K562 (cell line): ENCODE results near the gene SDF4. TPM values are rescaled to one million over a fixed set of nuclear protein-coding genes. Genes with fewer than 3 reads are reported as not detected.

Source experiments
- CBX1 ChIP-seq: sonication (generic); IDR thresholded peaks from 2 replicates; pipeline ENCODE4 v1.6.1; 2016; ENCODE audit warnings: antibody characterized with exemption, low read depth, mild to moderate bottlenecking
- ELF1 ChIP-seq: fragments of 200-800 bp; sonication (Bioruptor generic); IDR thresholded peaks from 2 replicates; pipeline ENCODE4 v1.6.1; 2016; ENCODE audit warnings: missing genetic modification characterization, missing compliant biosample characterization
- GATAD2B ChIP-seq: fragments of 450-650 bp; IDR thresholded peaks from 2 replicates; pipeline ENCODE4 v1.6.1; 2017; ENCODE audit warnings: mild to moderate bottlenecking, borderline replicate concordance
- KLF13 ChIP-seq: fragments of 450-650 bp; IDR thresholded peaks from 2 replicates; pipeline ENCODE4 v1.6.1; 2016; ENCODE audit warnings: missing genetic modification characterization, low read depth, mild to moderate bottlenecking, missing compliant biosample characterization, moderate library complexity, borderline replicate concordance
- MCM3 ChIP-seq: fragments of 450-650 bp; IDR thresholded peaks from 2 replicates; pipeline ENCODE4 v1.6.1; 2016
- MGA ChIP-seq: fragments of 450-650 bp; IDR thresholded peaks from 2 replicates; pipeline ENCODE4 v1.6.1; 2016; ENCODE audit warnings: mild to moderate bottlenecking, moderate library complexity
- MLX ChIP-seq, 2 experiments: fragments of 450-650 bp in 1 of 2; sonication (generic) in 1 of 2; formaldehyde crosslinking; conservative IDR thresholded peaks; 2 replicates each; pipeline versions ENCODE4 v1.4.0 to v1.8.1; 2020 to 2022; ENCODE audit warnings: mild to moderate bottlenecking in 1 of 2, missing genetic modification reagents in 1 of 2
- MYBL2 ChIP-seq, 2 experiments: fragments of 450-650 bp in 1 of 2; sonication (generic) in 1 of 2; formaldehyde crosslinking in 1 of 2; IDR thresholded peaks; 2 replicates each; pipeline versions ENCODE4 v1.6.1 to v1.8.1; 2017 to 2022; ENCODE audit warnings: borderline replicate concordance in 1 of 2, inconsistent platforms in 1 of 2, low read depth in 1 of 2, mild to moderate bottlenecking in 1 of 2, missing genetic modification reagents in 1 of 2, moderate library complexity in 1 of 2
- RBM34 ChIP-seq: fragments of 200-400 bp; formaldehyde crosslinking; IDR thresholded peaks from 2 replicates; pipeline ENCODE4 v1.6.1; 2018; ENCODE audit warnings: low read length, borderline replicate concordance; ENCODE audit not compliant: insufficient read depth
- SP1 ChIP-seq: sonication (generic); formaldehyde crosslinking; IDR thresholded peaks from 2 replicates; pipeline ENCODE4 v1.8.1; 2022; ENCODE audit warnings: mild to moderate bottlenecking, missing genetic modification reagents
- SRSF9 ChIP-seq: fragments of 200-400 bp; formaldehyde crosslinking; IDR thresholded peaks from 2 replicates; pipeline ENCODE4 v1.6.1; 2017; ENCODE audit warnings: low read depth, low read length, borderline replicate concordance
- ZBTB17 ChIP-seq: fragments of 450-650 bp; formaldehyde crosslinking; IDR thresholded peaks from 2 replicates; pipeline ENCODE4 v1.4.0; 2020; ENCODE audit warnings: mild to moderate bottlenecking
- polyA plus RNA-seq, 8 experiments: library from polyadenylated mRNA; depleted of rRNA in 4 of 8; stranded (reverse) in 5 of 8; unstranded in 3 of 8; fragments of >200 nt; fragmentation: Nextera tagmentation in 2 of 8; fragmentation: Illumina TruSeq in 1 of 8; extraction: Ambion mirVana in 2 of 8; extraction: Trizol in 1 of 8; gene quantifications; 2 replicates each; pipeline versions ENCODE4 v1.2.1 to v1.2.3, GENCODE V29; 2011 to 2014; ENCODE audit warnings: inconsistent platforms in 1 of 8, missing spikeins in 1 of 8
- total RNA-seq, 7 experiments: library from RNA; depleted of rRNA in 6 of 7; stranded (reverse); fragments of >200 nt in 6 of 7; fragmentation: Illumina TruSeq in 2 of 7; extraction: Trizol in 2 of 7; gene quantifications; 2 replicates each; pipeline versions ENCODE4 v1.2.1 to v1.2.3, GENCODE V29; 2011 to 2021; ENCODE audit warnings: low replicate concordance in 1 of 7

The SDF4 gene
- total and polyA plus RNA-seq, 9 of the 15 experiments (the other 6 are each of a cell fraction or from before 2014, with no cell fraction given), result 0.35 to 160 (median 65.2) TPM

- TF ChIP-seq KLF13 (tag) (0 out of 2 replicates have a peak, but pooled peaks have one; percentile 53), MYBL2 (IDR thresholded peaks at IDR 0.05; ENCODE audit: low read depth) (no peak), MYBL2 (CRISPR knock-in tag; IDR thresholded peaks at IDR 0.05; ENCODE audit: borderline replicate concordance) (no peak), MLX (CRISPR knock-in tag; conservative IDR thresholded peaks at IDR 0.05) (0 out of 4 replicates have a peak, but pooled peaks of 1 of the 2 experiments have one; percentile 37), ELF1 (tag) (peak; percentile 100), MGA (peak; percentile 54), ZBTB17 (CRISPR knock-in tag) (peak; percentile 82), SP1 (CRISPR knock-in tag) (peak; percentile 81), CBX1 (peak; percentile 87; the same call in 1 of the 2 replicates), SRSF9 (no peak), RBM34 (peak; percentile 58), MCM3 (no peak), GATAD2B (peak; percentile 46; the same call in 1 of the 2 replicates)
These were observed at the start of gene SDF4 (continued) for GRCh38 chr1:1231400-1232207.
